Measurements from ENCODE around the gene BDH1.
A peak's percentile ranks its signal among the peaks of the same experiment; 100 is the strongest.

BDH1 gene

GRCh38 chr3:197496746-197497125, 59.0 kb downstream of the BDH1 start:
- no peak overlapping the region for H3K4me3 ChIP-seq (ENCODE audit: low read depth, low read length)
- DNase-seq (ENCODE audit: low read depth) = no peak
- no peak for TF ChIP-seq POLR2A (IDR thresholded peaks at IDR 0.05; ENCODE audit: extremely low read depth, insufficient read length)
- no peak for TF ChIP-seq MAX (IDR thresholded peaks at IDR 0.05; ENCODE audit: low read depth, low read length)
- no peak for TF ChIP-seq MYC (IDR thresholded peaks at IDR 0.05; ENCODE audit: low read depth, low read length)
- no peak for TF ChIP-seq CTCF (IDR thresholded peaks at IDR 0.05; ENCODE audit: low read depth, low read length)

- H3K4me3 ChIP-seq (ENCODE audit: low read depth, low read length) = no peak overlapping the region
- TF ChIP-seq MAX (IDR thresholded peaks at IDR 0.05; ENCODE audit: low read depth, low read length) (no peak), CTCF (IDR thresholded peaks at IDR 0.05; ENCODE audit: low read depth, low read length) (no peak), MYC (IDR thresholded peaks at IDR 0.05; ENCODE audit: low read depth, low read length) (no peak), POLR2A (IDR thresholded peaks at IDR 0.05; ENCODE audit: extremely low read depth, insufficient read length) (no peak)
Measured at GRCh38 chr3:197495999-197496745, 59.6 kb downstream of the BDH1 start.

GRCh38 chr3:197495499-197495898, 60.3 kb downstream of the BDH1 start:
- TF ChIP-seq CTCF (IDR thresholded peaks at IDR 0.05; ENCODE audit: low read depth, low read length) = no peak
- TF ChIP-seq MYC (IDR thresholded peaks at IDR 0.05; ENCODE audit: low read depth, low read length) = no peak
- TF ChIP-seq POLR2A (IDR thresholded peaks at IDR 0.05; ENCODE audit: extremely low read depth, insufficient read length) = no peak
- no peak for TF ChIP-seq MAX (IDR thresholded peaks at IDR 0.05; ENCODE audit: low read depth, low read length)
- peak; percentile 21 for DNase-seq (ENCODE audit: low read depth)
- no peak overlapping the region for H3K4me3 ChIP-seq (ENCODE audit: low read depth, low read length)

More at GRCh38 chr3:197495999-197496745, 59.6 kb downstream of the BDH1 start:
- no peak for DNase-seq (ENCODE audit: low read depth)

GRCh38 chr3:197495059-197495455, 60.7 kb downstream of the BDH1 start:
- no peak overlapping the region for H3K4me3 ChIP-seq (ENCODE audit: low read depth, low read length)
- TF ChIP-seq CTCF (IDR thresholded peaks at IDR 0.05; ENCODE audit: low read depth, low read length) (no peak), MYC (IDR thresholded peaks at IDR 0.05; ENCODE audit: low read depth, low read length) (no peak), MAX (IDR thresholded peaks at IDR 0.05; ENCODE audit: low read depth, low read length) (no peak), POLR2A (IDR thresholded peaks at IDR 0.05; ENCODE audit: extremely low read depth, insufficient read length) (no peak)
- DNase-seq (ENCODE audit: low read depth) = no peak

- DNase-seq (ENCODE audit: low read depth) = no peak
- TF ChIP-seq MAX (IDR thresholded peaks at IDR 0.05; ENCODE audit: low read depth, low read length) (no peak), MYC (IDR thresholded peaks at IDR 0.05; ENCODE audit: low read depth, low read length) (no peak), POLR2A (IDR thresholded peaks at IDR 0.05; ENCODE audit: extremely low read depth, insufficient read length) (no peak), CTCF (IDR thresholded peaks at IDR 0.05; ENCODE audit: low read depth, low read length) (no peak)
Measured at GRCh38 chr3:197494366-197495058, 61.3 kb downstream of the BDH1 start.

More at GRCh38 chr3:197494366-197495058, 61.3 kb downstream of the BDH1 start:
- no peak overlapping the region for H3K4me3 ChIP-seq (ENCODE audit: low read depth, low read length)
